ENCODE measurements around the gene AGR3.

AGR3 gene

DNA sequence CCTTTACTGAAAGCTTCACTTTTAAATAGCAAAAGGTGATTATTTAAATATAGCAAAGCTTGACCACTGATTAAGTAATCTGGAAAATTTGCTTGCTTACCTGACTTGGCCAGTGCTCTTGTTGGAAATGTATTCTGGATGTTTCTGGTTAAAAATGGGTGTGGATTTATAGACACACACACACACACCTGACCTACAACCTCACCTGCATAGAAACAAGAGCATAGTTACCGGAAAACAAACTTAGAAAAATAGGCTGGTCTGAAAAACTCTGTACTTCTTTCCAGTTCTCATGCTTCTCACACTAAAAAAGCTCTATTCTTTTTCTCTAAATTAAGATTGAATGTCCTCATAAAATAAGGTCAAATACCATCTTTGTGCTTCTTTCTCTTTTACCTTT, at the start of gene AGR3:
AGR3 (minus strand) TSS at position 140 of the 400 bp plus-strand sequence. CDS start 3,365 bp downstream, outside the sequence.
- no peak for DNase-seq

DNA sequence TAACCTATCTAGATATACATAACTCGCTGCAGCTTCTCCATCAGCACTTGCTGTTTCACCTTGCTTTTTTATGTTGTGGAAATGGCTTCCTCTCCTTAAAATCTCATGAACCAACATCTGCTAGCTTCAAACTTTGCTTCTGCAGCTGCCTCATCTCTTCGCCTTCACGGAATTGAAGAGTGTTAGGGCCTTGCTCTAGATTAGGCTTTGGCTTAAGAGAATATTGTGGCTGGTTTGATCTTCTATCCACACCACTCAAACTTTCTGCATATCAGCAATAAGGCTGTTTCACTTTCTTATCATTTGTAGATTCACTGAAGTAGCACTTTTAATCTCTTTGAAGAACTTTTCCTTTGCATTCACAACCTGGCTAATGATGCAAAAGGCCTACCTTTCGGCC, 49.2 kb upstream of the AGR3 start:
- no peak for DNase-seq

DNA sequence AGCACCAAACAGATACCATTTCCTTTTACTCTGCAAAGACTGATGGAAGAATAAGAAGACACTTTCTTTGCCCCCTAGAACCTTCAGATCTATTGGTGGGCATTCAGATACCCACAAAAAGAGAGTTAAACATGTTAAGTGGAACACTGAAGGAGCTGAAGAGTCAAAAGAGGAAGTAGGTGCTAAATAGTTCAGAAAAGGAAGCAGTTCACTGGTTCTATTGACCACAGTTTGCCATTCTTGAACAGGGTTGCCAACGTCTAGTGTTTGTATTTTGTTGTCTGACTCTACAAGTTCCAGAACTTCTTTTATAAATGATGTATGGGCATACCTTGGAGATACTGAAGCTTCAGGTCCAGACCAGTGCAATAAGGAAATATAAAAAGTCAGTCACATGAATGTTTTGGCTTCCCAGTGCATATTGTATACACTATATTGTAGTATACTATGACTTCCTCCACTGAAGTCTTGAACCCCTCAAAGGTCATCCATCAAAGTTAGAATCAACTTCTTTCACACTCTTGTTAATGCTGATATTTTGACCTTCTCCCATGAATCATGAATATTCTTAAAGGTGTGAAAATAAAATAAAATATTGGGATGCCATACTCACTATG, 47.5 kb upstream of the AGR3 start:
- DNase-seq = peak; percentile 22

DNA sequence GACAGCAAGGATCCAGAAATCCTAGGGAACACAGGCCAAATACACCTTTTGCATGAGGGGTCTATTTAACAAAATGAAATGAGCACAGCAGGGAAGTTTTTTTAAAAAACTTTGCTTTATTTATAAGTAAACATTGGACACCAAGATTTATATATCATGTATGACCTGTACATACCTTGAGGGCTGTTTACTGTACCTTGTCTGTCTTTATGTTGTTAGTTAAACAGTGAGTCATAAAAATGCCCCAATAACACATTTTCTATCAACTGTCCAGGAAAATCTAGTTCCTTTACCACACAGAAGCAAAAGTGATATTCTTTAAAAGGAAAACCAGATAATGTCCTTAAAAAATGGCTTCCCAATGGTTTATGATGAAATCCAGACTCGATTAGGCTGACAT, 45.1 kb upstream of the AGR3 start:
- DNase-seq = no peak

DNA sequence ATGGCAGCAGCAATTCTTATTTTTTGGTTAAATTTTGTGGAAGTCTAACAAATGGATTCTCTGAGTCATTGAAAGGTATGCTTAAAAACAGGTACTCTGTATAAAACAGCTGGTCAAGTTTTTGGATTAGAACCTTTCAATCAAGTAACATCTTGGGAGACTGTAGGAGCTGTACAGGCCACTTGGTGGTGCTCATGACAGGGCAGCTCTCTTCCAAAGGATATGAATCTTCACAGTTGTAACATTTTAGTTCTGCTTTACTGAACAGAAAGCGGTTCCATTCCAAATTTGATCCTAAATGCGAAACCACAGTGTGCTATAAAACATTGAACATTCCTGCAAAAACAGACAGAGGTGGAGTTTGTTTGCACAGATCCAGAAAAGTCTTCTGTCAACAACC, 44.5 kb upstream of the AGR3 start:
- DNase-seq = peak; percentile 35

DNA sequence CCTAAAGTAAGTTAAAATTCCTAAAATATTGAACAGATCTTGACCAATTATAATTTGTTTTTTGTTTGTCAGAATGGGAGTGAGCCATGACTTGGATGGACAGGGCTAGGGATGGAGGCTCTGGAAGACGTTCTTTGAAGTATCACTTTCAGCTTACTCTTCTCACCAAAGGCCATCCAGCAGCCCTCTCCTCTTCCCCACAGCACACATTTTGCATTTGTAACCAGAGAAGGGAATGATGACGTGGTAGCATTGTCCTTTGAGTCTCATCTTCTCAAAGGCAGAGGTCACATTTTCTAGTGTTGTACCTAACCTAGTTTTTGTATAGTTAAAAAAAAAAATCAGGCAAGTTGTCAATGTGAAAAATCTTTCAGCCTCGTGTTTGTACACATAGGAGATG, 43.8 kb upstream of the AGR3 start:
- no peak for DNase-seq

DNA sequence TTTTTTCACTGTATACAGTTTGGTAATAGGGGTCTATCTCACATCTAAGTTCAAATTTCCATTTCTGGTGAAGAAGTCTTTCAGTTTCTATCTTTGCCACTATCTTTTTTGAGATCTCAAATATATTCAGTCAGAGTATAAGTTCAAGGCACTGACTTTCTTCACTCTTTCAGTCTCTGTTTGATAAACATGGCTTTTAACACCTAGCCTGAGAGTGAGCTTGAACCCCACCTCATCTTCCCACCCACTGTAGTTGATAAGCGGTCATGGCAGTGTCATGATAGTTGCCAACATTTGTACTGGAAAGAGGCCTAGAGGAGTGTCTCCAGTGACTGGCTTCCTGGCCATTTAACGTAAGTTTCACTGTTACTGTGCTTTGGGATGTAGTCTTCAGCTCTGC, 41.2 kb upstream of the AGR3 start:
- DNase-seq = peak; percentile 14

DNA sequence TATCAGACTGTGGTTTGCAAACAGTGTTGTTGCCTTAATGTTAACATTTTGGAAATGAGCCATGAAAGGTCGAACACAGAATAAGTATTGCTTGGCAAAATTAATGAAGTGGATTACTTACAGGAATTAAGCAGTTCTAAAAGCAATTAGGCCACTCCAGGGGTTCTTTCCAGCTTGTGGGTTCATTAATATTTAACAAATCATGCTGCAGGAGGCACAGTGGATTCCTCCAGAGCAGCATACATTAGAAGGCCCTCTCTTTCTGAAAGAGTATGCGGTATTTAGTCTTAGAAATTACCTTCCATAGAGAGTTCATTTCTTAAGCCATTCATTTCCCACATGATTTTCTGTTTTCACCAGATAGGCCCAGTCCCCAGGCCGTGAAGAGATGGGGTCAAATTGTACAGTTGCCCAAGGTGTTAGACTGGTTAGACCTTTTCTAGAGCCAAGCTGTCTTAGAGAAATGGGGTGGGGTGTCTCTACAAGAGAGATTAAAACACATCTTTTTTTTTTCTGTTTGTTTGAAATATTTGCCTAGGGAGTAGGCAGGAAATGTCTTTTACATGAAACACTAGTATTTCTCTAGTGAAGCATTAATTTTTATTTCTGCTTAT, 40.0 kb upstream of the AGR3 start:
- no peak for DNase-seq

DNA sequence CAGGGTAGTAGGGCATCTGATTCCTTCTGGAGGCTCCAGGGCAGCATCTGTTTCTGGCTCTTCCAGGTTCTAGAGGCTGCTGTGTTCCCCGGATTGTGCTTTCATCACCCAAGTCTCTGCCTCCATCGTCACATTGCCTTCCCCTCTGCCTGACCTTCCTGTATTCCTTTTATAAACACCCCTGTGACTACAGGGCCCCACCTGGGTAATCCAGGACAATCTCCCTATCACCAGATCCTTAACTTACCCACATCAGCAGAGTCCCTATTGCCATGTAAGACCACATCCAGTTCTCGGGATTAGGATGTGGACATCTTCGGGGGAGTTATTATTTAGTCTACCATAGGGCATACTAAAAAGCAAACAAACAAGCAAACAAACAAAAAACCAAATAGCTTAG, 39.4 kb upstream of the AGR3 start:
- DNase-seq = no peak

DNA sequence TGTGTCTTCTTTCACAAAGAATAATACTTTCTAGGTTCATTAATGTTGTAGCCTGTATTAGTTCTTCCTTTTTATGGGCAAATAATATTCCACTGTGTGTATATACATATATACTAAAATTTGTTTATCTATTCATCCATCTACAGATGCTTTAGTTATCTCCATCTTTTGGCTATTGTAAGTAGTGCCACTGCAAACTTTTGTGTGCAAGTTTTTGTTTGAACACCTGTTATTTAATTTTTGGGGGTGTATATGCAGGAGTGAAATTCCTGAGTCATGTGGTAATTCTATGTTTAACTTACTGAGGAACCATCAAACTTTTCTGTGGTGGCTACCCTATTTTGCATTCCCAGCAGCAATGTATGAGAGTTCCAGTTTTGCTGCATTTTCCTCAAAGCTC, 37.7 kb upstream of the AGR3 start:
- no peak for DNase-seq

DNA sequence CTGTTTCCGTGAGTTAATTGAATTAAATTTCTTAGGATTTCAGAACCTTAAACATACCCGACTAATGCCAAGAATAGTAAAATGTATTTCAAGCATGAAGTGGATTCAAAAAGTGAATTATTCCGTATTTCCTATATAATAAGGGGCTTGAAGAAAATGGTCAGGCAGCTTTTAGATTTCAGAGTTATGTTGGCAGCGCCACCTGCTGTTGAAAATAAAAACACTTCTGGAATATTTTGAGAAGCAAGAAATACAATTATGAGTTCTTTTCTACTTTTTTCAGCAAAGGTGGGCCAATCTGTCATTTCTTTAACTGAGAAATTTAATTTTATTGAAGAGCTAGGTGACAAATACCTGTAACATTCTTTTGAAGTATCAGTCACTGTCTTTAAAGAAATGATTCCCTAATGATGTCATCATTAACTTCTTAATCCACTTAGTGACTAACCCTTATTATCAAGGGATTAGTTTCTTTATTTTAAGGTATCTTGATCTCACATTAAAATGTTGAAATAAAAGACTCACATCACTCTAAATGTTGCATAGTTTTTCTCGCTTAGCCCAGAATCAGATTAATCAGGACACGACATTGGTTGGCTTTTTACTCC, 36.6 kb upstream of the AGR3 start:
- DNase-seq = peak; percentile 67

DNA sequence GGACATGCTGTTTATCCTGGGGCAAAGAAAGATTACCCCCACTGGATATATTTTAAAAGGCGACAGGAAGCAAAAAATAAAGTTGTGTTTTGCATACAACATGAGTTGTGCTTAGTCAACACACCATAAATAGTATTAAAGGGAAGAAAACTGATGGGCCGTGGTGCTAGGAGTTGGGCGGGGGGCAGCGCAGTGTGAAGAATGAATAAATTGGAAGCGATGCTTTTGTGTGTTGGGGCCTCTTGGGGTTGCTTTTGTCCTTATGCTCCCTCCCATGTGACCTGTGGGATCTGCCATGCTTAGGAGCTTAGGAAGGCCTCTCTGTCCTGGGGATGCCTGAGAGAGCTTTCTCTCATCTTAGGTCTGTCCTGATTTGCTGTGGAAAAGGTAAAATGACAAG, 35.0 kb upstream of the AGR3 start:
- no peak for DNase-seq

DNA sequence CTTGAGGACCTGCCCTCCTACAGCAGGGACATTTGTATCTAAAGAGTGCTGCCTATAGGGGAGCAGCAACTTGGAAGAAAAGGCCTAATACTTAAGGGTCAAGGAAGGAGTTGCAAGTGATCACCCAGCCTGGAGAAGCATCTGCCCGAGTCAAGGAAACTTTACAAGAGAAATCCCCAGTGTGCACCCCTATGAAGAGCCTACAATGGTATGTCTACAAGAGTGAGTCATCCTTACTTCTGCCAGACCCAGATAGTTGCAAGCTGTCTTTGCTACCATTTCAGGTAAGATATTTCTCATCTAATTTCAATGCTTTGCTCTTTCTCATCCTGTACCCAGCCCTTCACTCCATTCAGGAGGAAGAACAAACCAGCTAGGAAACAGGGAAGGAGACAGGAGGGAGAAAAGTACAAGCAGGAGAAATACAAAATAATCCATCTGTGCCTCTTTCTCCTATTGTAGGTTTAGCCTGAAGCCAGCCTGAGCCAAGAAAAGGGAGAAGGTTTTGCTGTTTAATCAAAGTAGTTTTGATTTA, 34.4 kb upstream of the AGR3 start:
- no peak for DNase-seq

DNA sequence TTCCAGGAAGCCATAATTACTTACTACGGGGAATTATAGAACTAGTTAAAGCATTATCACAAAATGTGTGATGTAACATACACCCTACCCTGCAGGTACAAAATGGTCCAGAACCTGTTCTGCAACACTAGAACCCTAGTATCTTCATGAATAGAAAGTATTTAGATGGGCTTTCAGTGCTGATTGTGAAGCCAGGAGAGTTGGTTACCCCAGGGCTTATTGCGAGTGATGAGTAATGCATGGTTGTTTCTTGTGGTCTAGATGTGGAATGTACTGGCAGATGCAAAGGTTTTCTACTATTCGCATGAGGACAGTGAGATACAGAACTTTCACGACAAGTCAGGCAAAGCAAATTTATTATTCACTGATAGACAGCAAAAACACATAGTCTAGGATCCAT, 33.6 kb upstream of the AGR3 start:
- DNase-seq = no peak

DNA sequence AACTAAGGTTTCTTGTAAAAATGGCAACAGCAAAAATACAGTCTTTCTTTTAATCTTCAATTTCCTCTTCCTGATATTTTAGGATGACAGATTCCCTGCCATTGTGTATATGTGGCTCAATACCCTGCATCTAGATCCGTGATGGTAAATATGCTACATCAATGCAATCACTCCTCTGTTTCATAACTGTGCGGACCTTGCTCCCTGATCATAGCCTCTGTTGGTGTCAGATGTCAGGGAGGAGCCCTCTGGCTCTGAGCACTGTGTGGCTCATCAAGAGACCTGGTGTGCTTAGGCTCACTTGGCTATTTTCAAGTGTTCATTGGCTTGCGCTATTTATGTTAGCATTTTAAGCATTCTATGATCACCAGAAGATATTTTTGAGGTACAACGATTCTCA, 33.0 kb upstream of the AGR3 start:
- no peak for DNase-seq

DNA sequence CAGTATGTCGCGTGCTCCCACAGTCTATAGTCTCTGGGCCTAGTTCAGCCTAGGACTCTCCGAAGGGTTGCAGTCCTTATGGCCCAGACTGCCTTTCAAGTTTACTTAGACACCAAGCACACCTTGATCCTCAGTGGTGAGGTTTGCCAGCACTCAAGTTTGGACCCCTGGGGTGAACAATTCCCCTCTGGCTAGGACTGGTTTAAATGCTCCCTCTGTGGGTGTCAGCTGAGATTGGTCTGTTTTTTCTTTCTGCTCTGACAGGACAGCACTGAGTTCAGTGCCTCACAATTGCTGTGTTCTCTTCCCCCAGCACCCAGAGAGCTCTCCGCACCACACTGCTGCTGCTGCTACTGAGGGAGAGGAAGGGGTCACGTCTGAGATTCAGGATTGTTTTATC, 31.9 kb upstream of the AGR3 start:
- no peak for DNase-seq

DNA sequence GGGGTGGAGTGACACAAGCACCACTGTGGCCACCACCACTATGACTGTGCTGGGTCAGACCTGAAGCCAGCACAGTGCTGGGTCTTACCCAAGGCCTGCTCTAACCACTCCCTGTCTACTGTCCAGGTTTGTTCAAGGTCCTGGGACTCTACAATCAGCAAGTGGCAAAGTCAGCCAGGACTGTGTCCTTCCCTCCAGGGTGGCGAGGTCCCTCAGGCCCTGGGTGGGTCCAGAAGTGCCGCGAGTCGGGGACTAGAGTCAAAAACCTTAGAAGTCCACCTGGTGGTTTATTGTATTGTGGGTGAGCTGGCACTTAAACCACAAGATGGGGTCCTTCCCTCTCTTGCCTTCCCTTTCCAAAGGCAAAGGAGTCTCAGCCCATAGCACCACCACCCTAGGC, 30.8 kb upstream of the AGR3 start:
- DNase-seq = no peak

DNA sequence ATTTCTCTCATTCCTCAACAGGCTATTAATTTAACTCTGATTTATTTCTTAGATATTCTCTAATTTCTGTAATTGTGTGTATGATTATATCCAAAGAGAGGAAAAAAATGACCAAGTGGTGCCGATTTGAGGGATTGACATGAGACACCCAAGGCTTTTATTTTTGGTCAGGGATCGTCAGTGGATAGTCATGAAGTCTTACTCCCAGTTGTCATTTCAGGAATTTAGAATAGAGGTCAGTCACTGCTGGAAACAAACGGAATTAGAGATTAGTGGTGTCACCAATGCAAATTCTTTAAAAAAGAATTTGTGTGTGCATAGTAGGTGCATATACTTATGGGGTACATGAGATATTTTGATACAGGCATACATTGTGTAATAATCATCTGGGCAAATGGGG, 26.8 kb upstream of the AGR3 start:
- no peak for DNase-seq

DNA sequence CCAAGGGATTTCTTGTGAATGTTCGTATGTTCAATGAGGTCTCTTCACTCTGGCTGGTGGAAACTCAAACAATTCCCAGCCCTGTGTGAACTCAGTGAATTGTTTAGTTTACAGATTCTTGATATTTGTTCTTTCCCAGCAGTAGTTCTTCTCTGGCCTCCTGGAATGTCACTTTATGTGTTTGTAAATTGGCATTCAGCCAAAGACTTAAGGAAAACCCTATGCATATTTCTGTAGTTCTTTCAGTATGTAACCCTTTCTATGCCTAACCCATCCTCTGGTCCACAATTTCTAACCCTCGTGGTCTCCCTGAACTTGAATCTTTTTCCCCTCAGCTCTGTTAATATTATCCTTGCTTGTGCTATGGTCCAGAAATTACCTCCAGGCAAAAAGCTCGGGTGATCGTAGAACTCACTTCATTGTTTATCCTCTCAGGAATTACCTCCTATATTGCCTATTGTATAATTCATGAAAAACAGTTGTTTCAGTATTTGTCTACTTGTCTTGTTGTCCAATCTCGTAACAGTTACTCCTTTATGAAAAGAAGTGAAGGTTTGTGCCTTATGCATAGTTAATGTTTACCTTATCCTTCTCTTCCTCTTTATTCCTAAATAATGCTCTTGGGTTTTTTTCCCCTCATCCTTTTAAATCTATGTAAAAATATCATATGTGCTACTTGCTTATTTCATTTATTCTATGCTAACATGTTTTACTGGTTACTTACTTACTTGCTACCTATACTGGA, 23.7 kb upstream of the AGR3 start:
- no peak for DNase-seq

DNA sequence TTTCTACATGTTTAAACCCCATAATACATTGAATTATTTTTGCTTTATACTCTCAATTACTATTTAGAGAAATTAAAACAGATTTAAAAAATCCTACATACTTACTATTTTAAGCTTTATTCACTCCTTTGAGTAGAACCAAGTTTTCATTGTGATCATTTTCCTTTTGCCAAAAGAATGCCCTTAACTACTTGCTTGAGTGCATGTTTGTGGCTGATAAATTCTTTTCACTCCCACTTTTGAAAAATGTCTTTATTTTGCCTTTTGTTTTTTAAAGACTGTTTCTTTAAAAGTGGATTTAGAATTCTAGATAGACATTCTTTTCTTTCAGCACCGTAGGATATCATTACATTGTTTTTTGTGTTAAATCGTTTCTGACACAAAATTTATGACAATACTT, 22.3 kb upstream of the AGR3 start:
- DNase-seq = no peak

DNA sequence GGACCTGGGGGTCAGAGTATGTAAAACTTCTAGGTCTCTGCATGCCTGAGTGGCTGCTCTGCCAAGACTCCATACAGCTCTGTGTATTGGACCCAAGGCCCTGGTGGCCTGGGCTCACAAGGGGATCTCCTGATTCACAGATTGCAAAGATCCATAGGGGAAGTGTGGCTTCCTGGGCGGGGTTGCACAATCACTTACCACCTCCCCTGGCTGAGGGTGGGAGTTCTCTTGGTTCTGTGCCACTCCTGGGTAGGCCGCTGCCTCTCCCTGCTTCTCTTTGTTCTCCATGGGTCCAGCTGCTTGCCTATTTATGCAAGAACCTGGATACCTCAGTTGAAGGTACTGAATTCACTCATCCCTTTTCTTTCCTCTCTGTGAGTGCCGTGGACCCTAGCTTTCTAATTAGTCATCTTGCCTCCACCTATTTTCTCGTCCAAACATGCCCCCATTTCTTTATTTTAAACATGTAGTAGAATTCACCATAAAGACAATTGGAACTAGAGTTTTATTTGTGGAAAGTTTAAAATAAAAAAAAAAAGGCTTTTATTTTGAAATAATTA, 18.5 kb upstream of the AGR3 start:
- DNase-seq = no peak

DNA sequence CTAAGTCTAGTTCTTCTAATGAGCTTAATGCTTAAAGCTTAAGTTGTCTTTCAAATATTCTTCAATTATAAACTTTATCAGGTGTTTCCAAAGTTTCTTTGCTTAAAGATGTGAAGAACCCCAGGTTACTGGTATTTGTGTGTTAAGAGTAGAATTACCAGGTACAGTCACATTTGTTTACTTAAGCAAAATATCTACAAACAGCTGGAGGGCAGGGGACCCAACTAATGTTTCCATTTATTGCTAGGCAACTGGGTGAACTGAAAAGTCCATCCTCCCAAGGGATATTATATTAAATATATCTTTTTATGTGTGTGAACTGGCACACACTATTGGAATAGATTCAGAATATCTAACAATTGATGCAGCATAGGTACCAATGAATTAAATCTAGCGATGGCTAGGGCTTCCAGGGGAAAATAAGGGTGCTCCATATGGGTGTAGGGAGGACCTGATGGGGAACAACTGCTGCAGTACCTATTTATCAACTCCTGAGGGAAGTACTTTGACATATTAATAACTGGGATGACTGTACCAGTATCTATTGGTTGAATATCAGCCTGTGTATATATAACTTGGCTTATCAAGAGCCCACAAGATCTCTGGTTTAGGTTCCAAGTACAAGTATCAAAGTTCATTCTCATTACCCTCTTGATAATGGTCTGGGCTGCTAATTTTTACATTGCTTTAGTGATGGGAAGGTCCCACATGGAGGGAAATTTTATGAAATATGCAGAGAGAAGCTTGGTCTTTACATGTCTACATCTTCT, 10.3 kb upstream of the AGR3 start:
- no peak for DNase-seq

DNA sequence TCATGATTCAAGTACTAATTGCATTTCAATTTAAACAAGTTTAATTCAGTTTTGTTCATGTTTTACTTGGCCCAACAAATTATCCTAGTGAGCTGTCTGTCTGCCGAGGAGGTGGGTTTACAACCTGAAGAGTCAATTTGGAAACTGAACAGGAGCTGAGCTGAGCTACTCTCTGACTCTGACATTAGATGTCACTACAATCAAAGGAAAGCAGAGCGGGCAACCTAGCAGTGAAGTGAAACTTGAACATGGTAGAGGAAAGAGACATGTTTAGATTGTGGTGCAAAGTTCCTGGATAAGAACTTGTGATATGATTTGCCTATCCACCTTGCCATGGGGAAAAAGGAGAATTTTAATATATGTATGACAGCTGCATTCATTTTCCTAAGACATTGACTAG, 9.6 kb upstream of the AGR3 start:
- peak; percentile 38 for DNase-seq
